GM19395 (cell line): ENCODE results near the gene TMEM259.

Source experiments
- ATAC-seq: cut with Tn5 transposase; IDR thresholded peaks from one replicate; pipeline ENCODE4 v1.9.1; 2021; ENCODE audit warnings: mild to moderate bottlenecking, moderate library complexity; ENCODE audit not compliant: unreplicated experiment

Gene TMEM259

GRCh38 chr19:1004803-1005664 lies 15.9 kb downstream of the TMEM259 start:
- no peak for ATAC-seq

DNA sequence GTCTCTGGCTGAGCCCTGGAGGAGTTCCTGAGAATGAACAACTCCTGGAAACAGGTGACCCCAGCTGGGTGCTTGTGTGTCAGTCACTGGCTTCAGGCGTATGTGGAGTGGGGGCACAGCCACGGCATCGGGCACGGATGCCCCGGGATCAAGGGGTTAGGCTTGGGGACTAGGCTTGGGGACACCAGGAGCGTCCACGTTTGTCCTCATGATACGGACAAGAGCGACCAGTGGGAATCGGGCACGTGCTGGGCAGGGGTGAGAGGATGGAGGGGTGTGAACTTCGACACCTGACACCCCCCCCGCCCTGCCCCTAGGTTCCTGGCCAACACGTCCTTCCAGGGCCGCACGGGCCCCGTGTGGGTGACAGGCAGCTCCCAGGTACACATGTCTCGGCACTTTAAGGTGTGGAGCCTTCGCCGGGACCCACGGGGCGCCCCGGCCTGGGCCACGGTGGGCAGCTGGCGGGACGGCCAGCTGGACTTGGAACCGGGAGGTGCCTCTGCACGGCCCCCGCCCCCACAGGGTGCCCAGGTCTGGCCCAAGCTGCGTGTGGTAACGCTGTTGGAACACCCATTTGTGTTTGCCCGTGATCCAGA lies 16.6 kb downstream of the TMEM259 start:
- no peak for ATAC-seq

GRCh38 chr19:1003283-1003682 lies 17.6 kb downstream of the TMEM259 start:
- ATAC-seq = no peak

DNA sequence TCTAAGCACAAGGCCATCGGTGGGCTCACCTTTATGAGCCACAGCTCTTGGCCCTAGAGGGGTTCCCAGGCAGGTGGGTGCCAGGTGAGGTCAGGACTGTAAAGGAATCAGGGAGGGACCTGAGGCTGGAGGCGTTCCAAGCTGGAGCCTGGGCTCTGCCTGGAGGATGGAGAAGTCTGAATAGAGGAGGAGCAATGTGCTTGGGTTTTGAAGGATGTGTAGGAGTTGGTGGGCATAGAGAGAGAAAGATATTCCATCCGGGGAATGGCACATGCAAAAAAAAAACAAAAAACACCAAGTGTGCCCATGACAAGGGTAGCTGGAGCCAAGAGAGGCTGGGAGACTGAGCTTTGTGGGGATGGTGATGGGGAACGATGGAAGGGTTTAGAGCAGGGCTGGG lies 18.3 kb downstream of the TMEM259 start:
- no peak for ATAC-seq

- no peak for ATAC-seq
These were observed 19.3 kb downstream of the TMEM259 start for GRCh38 chr19:1001538-1002166.

DNA sequence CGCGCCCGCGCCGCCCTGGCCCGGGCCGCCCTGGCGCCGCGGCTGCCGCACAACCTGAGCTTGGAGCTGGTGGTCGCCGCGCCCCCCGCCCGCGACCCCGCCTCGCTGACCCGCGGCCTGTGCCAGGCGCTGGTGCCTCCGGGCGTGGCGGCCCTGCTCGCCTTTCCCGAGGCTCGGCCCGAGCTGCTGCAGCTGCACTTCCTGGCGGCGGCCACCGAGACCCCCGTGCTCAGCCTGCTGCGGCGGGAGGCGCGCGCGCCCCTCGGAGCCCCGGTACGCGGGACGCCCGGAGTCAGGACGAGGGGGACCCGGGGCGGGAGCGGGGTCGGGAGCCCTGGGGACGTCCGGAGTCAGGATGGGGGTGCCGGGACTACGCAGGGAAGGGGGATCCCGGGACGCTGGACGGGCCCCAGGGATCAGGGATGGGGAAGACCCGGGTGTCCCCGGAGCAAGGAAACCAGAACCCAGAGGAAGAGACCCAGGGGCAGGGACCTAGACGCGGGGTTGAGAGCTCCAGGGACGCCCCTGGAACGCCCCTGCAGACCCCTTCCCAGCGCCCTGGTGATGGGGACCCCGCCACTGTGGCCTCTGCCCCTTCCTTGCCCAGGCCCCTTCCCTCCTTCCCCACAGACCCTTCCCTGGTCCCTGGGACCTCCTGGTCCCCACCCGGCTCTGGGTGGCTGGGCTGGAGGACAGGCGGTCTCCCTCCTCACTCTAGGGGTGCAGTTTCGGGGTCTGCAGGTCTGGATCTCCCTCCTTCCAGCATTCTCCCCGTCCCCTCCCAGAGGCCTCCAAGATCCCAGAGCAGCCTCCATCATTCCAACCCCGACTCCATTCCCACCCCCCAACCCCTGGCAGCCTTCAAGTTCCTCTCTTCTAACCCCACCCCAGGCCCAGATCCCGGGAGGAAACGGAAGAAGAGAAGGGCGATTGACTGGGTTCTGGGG lies 20.1 kb downstream of the TMEM259 start:
- ATAC-seq = no peak

- ATAC-seq = no peak
These were observed 20.8 kb downstream of the TMEM259 start, which contains the start of gene GRIN3B for GRCh38 chr19:1000095-1000494. Gene GRIN3B (plus strand): TSS chr19:1000419. CDS start chr19:1000438, 19 bp downstream.

DNA sequence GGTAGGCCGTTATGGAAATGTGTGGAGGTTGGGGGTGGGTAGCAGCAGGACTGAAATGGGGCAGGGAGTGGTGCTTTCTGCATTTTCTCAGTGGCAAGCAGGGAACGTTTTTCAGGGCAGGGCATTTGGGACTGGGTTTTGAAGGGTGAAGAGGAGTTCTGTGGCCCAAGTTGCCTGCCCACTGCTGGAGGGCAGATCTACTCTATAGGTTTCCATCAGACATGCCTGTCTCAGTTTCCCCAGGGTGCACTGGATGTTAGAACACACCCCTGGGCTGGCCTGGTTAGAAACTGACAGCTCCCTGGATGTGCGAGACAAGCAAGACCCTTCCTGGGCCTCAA lies 21.6 kb downstream of the TMEM259 start:
- ATAC-seq = no peak

DNA sequence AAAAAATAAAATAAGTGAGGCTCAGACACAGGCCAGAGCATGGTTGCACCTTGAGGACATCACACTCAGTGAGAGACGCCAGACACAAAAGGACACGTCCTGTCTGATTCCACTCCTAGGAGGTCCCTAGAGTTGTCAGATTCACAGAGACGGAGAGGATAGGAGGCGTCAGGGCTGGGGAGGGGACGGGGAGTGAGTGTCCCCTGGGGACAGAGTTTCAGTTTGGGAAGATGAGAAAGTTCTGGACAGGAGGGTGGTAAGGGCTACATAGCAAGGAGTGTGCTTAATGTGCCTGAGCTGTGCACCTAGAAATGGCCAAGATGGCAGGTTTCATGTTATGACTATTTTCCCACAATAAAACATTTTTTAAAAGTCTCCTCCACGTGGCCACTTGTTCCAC lies 22.9 kb downstream of the TMEM259 start:
- ATAC-seq = no peak

DNA sequence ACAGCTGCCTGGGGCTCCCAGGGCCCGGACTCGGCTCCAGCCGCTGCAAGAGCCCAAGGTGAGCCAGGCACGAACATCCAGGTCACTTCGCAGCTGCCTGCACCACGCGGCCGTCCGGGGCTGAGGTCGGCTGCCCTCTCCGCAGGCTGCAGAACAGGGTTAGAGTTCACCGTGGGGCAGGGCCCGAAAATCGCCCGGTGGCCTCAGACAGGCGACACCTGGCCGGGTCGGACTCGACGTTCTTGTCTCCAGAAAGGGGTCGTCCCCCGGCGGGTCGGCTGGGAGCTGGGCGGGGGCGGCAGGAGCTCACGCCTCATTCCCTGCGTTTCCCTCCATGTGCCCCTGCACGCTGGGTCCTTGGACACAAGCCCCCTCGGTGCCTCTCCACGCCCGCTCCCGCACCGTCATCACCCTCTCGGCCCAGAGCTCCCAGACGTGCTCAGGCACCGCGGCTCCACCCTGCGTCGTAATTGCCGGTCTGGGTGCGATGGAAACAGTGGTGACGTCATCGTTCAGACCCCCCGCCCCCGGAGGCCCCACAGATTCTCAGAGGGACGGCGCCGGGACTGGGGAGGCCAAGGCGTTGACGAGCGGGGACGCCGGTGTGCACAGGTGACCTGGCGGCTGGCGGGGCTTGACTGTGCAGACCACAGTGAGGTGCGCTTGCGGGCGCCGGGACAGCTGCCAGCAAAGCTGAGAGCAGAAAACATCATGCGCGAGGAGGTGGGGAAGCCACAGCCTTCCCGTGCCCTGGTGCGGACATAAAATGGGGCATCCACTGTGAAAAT lies 24.7 kb downstream of the TMEM259 start:
- ATAC-seq = no peak

DNA sequence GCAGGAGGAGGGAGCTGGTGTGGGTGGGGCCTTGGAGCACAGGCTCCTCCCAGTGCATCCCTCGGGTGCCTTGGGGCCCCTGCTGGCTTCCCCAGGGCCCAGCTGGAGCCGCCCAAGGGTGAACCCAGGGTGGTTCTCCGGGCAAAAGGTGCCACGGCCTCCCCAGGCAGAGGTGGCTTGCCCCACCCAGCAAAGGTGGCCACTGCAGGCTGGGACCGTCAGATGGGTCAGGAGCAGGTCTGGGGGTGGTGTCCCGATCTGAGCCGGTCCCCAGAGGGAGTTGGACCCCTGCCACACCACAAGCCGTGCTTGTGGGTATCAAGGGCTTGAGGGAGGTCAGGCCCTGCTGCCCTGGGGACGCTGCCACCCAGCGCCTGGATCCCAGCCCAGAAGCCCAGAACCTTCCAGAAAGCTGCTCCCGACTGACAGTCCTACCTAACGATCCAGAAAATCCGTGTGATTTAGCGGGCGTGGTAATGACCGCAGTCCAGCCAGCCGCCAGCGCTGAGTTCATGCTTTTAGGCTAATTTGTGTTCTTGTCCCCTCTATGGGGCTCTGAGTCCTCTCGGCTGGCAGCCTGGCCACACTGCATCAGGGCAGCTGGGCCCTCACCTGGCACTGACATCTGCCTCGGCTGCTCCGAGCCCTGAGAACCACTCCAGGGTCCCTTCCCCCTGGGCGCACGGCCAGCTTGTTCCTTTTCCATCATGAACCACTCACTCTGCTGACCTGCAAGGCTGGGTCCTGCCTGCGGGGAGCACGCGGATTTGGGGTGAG lies 25.7 kb downstream of the TMEM259 start:
- no peak for ATAC-seq

DNA sequence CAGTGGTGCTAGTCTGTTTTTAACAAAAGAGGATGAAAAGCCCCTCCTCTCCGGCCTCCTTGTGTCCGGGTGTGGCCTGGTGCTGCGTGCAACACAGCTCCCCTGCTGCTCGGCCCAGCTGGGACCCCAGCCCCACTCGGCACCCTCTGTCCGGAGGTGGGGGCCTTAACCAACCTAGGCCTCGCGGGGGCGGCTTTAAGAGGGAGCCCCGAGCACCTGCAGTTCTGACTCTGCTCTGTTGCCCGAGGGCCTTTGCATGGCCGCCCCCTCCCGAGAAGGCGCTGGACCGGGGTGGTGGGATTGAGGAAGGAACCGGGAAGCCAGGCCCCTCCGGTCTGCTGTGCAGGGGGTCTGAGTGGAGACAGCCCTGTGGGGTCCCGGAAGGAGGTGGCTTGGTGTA lies 26.4 kb downstream of the TMEM259 start:
- ATAC-seq = no peak

DNA sequence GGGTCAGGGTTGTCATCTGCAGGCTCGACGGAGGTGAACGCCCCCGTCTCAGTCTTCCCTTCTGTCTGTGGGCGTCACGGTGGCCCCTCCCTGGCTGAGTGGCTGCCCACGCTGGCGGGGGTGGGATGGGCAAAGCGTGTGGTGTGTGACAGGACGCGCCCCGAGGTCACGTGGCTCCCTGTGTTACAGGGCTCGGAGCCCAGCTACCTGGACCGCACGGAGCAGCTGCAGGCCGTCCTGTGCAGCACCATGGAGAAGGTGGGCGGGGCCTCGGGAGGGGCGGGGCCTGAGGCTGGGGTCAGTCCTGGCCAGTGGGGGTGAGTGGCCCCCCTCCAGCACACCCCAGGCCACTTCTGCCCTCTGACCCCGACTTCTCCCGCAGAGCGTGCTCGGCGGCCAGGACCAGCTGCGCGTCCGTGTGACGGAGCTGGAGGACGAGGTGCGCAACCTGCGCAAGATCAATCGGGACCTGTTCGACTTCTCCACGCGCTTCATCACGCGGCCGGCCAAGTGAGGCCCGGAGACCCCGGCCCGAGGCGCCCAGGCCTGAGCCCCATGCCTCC lies 27.0 kb downstream of the TMEM259 start:
- no peak for ATAC-seq

DNA sequence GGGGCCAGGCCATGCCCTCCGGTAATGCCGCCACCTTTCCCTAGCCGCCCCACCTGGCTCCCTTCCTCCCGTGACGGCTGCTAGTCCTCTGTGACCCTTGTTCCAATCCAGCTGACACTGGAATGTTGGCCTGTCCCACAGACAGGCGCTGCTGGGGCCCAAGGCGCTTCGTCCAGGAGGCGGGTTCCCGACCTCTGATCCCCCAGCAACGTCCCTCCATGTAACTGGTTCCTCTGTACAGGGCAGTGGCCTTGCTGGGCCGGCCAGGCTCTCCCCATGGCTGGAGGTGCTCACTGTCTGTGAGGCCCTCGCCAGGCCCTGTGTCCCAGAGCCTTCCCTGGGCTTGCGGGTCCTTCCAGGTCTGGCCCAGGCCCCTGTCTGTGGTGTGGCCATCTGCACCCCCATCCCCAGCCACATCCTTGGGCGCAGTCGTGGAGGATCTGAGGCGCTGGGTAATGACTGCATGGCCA lies 27.5 kb downstream of the TMEM259 start:
- ATAC-seq = no peak

DNA sequence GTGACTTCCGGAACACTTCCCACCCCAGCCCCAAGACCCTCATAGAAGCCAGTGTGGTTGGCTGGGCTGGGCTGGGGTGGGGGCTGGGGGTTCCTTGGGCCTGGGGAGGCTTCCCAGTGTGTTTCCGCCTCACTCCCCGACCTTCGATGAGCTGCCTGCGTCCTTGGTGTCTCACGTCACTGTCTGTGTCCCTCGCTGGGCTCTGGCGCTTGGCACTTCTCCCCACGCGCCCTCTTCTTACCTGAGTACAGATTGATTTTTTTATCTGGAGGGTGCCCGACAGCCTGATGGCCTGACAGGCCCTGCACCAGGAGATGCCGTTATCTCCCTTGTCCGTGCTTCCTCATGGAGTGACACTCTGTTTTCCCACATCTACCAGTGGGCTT lies 28.3 kb downstream of the TMEM259 start:
- no peak for ATAC-seq

- no peak for ATAC-seq
These were observed 28.8 kb downstream of the TMEM259 start for GRCh38 chr19:991932-992669.

DNA sequence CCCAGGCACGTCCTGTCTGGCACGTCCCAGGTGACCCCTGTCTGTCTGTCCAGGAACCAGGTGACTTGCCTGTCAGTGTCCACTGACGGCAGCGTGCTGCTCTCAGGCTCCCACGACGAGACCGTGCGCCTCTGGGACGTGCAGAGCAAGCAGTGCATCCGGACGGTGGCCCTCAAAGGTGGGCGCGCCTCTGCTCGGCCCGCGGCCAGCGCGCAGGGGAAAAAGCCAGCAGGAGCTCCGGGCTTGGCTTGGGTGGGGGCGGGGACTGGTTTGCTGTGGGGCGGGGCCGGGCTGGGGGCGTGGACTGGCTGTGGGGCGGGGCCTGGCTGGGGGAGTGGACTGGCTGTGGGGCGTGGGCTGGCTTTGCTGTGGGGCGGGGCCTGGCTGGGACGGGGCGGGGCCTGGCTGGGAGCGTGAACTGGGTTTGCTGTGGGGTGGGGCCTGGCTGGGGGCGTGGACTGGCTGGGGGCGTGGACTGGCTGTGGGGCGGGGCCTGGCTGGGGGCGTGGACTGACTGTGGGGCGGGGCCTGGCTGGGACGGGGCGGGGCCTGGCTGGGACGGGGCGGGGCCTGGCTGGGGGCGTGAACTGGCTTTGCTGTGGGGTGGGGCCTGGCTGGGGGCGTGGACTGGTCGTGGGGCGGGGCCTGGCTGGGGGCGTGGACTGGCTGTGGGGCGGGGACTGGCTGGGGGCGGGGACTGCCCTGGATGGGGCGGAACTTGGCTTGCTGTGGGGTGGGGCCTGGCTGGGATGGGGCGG lies 29.6 kb downstream of the TMEM259 start:
- ATAC-seq = no peak

GRCh38 chr19:990746-991145 lies 30.2 kb downstream of the TMEM259 start:
- ATAC-seq = no peak
